Vagina (tissue), 2 donors: ENCODE data around the gene OXT.

Experiments used
- POLR2A ChIP-seq, 2 donors: fragments of 450-650 bp; IDR thresholded peaks; one replicate each; pipeline ENCODE4 v1.6.1; 2017; ENCODE audit warnings: antibody characterized with exemption in 2 of 2, mild to moderate bottlenecking in 2 of 2, moderate library complexity in 2 of 2
- POLR2AphosphoS5 ChIP-seq, 2 donors: sonication (generic); formaldehyde crosslinking; IDR thresholded peaks; one replicate each; pipeline ENCODE4 v1.9.0; 2017; ENCODE audit warnings: antibody characterized with exemption in 2 of 2, mild to moderate bottlenecking in 2 of 2, low read depth in 1 of 2; ENCODE audit not compliant: insufficient read depth in 1 of 2
- TF ChIP-seq, protein P1 (sequence below), 3 experiments: fragments of 450-650 bp in 2 of 3; fragments of 200-600 bp in 1 of 3; sonication (generic) in 1 of 3; IDR thresholded peaks; one replicate each; pipeline ENCODE4 v1.5.1; 2017 to 2019; ENCODE audit warnings: antibody characterized with exemption in 3 of 3, mild to moderate bottlenecking in 2 of 3, moderate library complexity in 2 of 3

DNA sequence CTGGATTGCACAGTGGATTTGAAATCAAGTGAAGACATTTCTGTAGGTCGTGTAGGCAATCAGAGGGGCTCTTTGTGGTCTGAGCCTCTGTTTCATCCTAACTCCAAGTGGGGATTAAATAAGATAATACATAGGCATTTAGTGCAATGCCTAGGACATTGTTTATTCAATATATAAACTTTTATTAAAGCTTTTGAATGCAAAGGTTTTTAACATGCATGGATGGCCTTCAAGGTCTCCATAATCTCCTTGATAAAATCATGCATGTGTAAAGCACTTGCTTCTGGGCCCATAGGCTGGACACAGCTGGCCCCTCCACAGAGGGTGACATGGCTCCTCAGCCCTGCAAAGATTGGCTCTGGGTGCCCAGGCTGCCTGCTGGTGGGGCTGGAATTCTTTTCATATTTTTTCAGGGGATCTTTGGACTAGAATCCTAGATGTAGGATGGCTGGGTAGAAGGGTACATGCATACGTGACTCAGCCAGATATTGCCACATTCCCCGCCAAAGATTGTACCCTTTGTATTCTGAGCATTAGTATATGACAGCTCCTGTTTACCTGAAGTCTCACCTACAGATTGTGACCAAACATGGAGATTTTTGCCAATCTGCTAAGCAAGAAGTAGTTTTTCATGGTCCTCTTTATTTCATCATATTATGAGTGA lies 32.1 kb downstream of the OXT start:
- no peak for TF ChIP-seq POLR2AphosphoS5 (IDR thresholded peaks at IDR 0.05; ENCODE audit: insufficient read depth in 1 of 2, low read depth in 1 of 2)
- TF ChIP-seq, protein P1, sequence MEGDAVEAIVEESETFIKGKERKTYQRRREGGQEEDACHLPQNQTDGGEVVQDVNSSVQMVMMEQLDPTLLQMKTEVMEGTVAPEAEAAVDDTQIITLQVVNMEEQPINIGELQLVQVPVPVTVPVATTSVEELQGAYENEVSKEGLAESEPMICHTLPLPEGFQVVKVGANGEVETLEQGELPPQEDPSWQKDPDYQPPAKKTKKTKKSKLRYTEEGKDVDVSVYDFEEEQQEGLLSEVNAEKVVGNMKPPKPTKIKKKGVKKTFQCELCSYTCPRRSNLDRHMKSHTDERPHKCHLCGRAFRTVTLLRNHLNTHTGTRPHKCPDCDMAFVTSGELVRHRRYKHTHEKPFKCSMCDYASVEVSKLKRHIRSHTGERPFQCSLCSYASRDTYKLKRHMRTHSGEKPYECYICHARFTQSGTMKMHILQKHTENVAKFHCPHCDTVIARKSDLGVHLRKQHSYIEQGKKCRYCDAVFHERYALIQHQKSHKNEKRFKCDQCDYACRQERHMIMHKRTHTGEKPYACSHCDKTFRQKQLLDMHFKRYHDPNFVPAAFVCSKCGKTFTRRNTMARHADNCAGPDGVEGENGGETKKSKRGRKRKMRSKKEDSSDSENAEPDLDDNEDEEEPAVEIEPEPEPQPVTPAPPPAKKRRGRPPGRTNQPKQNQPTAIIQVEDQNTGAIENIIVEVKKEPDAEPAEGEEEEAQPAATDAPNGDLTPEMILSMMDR (IDR thresholded peaks at IDR 0.05): no peak
- no peak for TF ChIP-seq POLR2A (IDR thresholded peaks at IDR 0.05)
